Testis (tissue), 2 donors: ENCODE data around the gene TXNRD1.

Experiments used
- POLR2A ChIP-seq: fragments of 450-650 bp; IDR thresholded peaks from one replicate; pipeline ENCODE4 v1.6.1; 2017; ENCODE audit warnings: antibody characterized with exemption, mild to moderate bottlenecking, moderate library complexity
- TF ChIP-seq, protein P1 (sequence below), 3 experiments: fragments of 450-650 bp in 2 of 3; fragments of 200-600 bp in 1 of 3; sonication (generic) in 1 of 3; IDR thresholded peaks; one replicate each; pipeline ENCODE4 v1.5.1; 2016 to 2019; ENCODE audit warnings: antibody characterized with exemption in 3 of 3, mild to moderate bottlenecking in 2 of 3, moderate library complexity in 1 of 3

DNA sequence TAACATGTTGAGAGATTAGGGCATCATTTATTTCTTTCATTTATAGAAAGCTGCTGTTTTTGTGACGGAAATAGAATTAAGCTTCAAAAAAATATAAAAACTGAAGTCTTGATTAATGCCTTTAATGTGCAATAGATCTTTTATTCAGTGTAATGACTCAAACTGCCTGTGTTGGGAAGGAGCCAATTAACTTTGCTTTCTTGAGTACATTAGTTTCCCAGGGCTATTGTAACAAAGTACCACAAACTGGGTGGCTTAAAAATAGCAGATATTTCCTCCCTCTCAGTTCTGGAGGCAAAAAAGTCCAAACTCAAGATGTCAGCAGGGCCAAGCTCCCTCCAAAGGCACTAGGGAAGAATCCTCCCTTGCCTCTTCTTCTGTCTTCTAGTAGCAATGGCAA is 124.6 kb downstream of the TXNRD1 start:
- TF ChIP-seq, protein P1, sequence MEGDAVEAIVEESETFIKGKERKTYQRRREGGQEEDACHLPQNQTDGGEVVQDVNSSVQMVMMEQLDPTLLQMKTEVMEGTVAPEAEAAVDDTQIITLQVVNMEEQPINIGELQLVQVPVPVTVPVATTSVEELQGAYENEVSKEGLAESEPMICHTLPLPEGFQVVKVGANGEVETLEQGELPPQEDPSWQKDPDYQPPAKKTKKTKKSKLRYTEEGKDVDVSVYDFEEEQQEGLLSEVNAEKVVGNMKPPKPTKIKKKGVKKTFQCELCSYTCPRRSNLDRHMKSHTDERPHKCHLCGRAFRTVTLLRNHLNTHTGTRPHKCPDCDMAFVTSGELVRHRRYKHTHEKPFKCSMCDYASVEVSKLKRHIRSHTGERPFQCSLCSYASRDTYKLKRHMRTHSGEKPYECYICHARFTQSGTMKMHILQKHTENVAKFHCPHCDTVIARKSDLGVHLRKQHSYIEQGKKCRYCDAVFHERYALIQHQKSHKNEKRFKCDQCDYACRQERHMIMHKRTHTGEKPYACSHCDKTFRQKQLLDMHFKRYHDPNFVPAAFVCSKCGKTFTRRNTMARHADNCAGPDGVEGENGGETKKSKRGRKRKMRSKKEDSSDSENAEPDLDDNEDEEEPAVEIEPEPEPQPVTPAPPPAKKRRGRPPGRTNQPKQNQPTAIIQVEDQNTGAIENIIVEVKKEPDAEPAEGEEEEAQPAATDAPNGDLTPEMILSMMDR (IDR thresholded peaks at IDR 0.05) = no peak
- no peak for TF ChIP-seq POLR2A
